Cerebellar cortex (tissue), 1 donor: ENCODE results near the gene PAEP.

Experiments
- DNase-seq: peaks from one replicate; pipeline ENCODE4 v3.0.0-alpha.2; 2015; ENCODE audit warnings: low spot score

PAEP gene

DNA sequence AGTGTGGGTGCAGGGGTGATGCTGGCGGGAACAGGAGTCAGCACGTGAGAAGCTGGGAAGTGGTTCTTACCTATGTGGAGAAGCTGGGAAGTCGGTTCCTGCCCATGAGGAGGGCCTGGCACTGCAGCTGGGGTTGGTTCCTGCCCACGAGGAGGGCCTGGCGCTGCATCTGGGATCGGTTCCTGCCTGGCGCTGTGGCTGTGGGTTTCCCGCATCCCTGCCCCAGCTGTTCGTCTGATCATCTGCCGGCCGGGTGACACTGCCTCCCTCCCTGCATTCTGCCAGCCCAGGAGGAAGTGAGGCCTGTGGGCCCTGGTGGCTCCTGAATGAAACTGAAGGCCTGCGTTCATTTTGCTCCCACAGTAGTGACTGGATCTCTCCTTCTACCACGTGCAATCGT lies 10.5 kb upstream of the PAEP start:
- no peak for DNase-seq

DNA sequence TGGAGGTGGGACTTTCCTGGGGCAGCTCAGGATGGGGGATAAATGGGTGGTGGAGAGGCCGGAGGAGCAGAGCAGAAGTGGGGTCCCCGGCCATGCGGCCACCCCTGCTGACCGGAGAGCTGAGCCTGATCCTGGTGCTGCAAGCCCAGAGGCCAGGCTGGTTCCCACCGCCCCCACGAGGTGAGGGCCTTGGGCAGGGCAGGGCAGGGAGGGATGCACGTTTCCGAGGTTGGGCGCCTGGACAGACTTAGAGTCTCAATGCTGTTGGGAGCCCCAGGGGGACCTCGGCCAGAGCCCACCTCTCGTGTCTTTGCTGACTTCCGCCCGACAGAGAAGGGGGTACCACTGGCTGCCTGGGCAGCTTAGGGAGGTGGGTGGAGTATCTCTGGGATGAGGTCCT lies 10.1 kb upstream of the PAEP start:
- no peak for DNase-seq

- DNase-seq: no peak
Observed at GRCh38 chr9:135552021-135552697, 9.4 kb upstream of the PAEP start.

DNA sequence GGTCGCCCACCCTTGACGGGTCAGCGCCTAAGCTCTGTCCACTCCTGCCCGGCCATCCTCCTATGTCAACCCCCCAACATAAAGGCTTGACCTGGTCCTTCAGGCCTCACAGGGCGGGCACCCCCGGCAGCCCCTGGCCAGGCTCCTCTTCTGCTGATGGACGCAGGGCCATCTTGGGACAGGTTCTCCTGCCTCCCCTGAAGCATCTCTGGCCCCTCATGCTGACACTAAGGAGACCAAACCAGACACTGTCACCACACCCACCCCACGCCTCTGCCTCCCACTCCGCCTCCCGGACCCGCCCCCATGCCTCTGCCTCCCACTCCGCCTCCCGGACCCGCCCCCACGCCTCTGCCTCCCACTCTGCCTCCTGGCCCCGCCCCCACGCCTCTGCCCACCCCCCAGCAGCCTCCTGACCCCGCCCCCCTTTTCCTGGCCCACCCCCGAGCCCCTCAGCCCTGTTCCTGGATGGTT lies 8.8 kb upstream of the PAEP start:
- DNase-seq: no peak

GRCh38 chr9:135554718-135555117 lies 6.8 kb upstream of the PAEP start:
- DNase-seq: no peak

DNA sequence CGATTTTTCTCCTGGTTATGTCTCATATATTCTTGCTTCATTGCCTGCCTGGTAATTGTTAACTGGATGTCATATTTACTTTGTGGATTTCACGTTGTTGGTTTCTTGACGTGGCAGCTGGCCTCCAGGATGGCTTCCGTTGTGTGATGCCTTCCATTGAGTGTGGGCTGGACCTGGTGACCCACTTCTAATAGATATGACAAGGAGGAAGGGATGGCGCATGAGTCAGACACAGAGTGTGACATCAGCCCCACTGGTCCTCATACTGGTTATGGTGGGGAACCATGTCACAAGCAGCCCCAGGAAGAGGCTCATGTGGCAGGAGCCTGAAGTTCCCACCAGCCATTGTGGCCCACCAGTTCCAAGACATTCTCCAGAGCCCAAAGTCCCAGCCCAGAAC lies 6.4 kb upstream of the PAEP start:
- DNase-seq: no peak

DNA sequence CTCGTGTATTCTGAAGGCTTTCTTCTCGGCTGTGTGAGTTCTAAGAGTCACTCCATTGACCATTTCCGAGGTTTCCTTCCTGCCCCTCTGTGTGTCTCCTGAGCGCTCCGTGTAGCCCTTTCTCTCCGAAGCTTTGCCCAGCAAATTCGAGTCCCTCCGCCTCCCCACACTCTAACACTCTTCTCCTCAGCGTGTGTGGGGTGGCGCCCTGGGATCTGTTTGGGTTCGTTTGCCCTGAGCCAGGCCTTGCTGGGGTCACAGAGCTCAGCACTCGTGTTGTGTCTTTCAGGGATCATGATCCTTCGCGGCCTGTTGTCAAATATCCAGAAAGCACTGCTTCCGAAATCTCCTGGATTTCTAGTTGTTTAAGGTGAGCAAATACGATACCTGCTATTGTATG lies 5.6 kb upstream of the PAEP start:
- DNase-seq: no peak

GRCh38 chr9:135559606-135560005 lies 1.9 kb upstream of the PAEP start:
- DNase-seq: no peak

DNA sequence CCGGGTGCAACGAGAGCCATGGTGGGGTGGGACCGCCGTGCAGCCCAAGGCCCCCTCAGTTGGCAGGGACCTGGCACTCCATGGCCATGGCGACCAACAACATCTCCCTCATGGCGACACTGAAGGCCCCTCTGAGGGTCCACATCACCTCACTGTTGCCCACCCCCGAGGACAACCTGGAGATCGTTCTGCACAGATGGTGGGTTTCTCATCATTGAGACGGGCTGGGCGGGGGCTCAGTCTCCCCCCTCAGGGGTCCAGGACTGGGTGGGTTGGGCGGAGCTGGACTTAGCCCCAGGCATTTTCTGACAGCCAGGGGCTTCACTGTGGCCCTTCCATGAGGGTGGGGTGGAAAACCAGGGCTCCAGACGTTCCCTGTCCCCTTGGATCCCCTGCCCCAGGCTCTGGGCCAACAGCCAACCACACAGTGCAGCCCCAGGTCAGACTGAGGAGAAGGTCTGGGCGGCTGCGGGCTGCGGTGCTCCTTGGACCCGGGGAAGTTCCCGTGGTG lies 734 bp downstream of the PAEP start:
- no peak for DNase-seq

GRCh38 chr9:135563039-135563476 lies 1.5 kb downstream of the PAEP start:
- no peak for DNase-seq

DNA sequence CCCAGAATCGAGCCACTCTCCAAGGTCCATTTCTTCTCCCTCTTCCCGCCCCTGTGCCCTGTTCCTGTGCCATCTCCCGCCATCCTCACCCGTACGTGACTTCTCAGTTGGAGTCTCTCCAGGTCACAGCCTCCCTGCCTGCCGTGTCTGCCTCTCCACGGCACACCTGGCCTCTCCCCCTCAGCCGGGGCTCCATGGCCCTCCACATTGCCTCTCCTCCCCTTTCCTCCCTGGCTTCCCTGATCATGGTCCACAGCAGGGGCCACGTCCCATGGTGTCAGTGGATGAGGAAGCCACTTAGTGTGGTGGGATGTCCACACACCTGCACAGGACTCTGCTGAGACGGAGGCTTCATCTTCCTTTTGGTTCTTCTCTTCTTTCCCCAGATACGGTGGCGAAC lies 2.3 kb downstream of the PAEP start:
- DNase-seq: no peak

GRCh38 chr9:135565141-135565628 lies 3.6 kb downstream of the PAEP start:
- no peak for DNase-seq

GRCh38 chr9:135565636-135566035 lies 4.1 kb downstream of the PAEP start:
- DNase-seq: no peak

GRCh38 chr9:135566552-135566951 lies 5.0 kb downstream of the PAEP start:
- DNase-seq: no peak

GRCh38 chr9:135567311-135567710 lies 5.8 kb downstream of the PAEP start:
- DNase-seq: no peak

DNA sequence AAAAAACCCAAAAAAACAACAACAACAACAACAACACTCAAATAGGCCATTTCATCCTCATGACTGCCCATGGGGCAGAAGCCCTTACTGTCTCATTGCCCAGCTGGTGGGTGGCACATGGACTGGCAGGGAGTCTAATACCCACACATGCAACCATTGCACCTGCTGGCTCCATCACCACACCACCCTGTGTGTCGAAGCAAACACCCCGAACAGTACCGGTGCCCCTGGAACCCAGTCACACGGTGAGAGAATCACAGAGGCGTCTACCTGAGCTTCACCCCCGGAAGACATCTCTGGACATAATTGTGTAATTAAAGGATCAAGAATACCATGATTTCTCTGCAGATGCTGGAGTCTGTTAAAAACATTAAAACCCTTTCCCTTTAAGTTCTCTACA lies 6.5 kb downstream of the PAEP start:
- DNase-seq: no peak

- DNase-seq: no peak
Observed at GRCh38 chr9:135570456-135570855, 8.9 kb downstream of the PAEP start.

DNA sequence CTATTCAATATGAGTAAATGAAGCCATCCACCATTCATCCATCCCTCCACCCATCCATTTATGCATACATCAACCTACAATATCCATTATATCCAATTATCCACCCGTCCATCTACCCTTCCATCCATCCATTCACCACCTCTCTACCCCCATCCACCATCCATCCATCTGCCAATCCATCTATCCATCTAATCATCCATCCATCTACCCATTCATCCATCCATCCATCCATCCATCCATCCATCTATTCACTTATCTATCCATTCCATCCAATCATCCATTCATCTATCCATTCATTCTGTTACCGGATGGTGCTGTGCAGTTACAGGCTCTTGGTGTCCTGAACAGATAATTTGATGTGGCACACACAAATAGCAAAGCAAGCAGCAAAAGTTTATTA lies 10.7 kb downstream of the PAEP start:
- no peak for DNase-seq

DNA sequence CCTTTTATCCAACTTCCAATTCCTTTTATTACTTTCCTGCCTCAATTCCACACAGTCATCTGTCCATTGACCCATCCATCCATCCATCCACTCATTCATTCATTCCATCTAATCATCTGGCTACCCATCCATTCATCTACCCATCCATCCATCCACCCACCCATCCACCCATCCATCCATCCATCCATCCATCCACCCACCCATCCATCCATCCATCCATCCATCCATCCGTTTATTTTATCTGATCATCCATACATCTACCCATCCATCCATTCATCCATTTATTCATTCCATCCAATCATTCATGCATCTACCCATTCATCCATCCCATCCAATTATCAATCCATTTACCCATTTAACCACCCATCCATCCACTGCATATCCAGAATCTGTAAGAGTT lies 11.6 kb downstream of the PAEP start:
- DNase-seq: no peak

- no peak for DNase-seq
Observed at GRCh38 chr9:135574331-135574730, 12.8 kb downstream of the PAEP start.

- DNase-seq: no peak
Observed at GRCh38 chr9:135574943-135575342, 13.4 kb downstream of the PAEP start.

GRCh38 chr9:135575995-135576631 lies 14.6 kb downstream of the PAEP start:
- DNase-seq: no peak

DNA sequence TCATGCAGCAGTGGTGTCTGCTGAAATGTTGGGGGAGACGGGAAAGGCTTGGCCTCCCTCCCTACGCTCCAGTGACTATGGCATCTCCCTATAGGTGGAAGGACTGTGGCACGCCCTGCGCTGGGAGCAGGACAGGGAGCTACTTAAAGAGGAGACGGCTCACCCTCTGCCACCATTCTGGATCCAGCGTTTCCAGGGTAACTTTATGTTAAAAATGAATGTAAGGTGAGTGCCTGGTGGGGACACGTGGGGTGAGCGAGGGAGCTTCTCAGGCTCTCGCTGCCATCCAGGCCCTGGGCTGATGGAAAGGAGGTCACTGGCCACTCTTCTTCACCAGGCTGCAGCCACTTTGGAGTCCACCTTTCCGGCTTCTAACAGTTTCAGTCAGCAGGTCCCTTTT lies 15.7 kb downstream of the PAEP start:
- DNase-seq: no peak

DNA sequence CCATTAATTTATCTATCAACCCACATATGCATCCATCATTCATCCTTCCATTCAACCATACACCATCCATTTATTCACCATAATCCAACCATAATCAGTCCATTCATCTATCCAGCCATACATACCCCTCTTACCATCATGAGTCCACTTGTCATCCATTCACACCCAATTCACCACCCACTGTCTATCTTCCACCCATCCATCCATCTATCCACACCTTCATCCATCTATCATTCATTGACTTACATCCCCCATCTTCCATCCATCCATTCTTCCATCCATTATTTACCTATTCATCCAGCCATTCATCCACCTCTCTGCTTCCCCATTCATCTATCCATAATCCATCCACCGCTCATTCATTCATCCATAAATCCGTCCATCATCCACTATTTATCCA lies 17.8 kb downstream of the PAEP start:
- no peak for DNase-seq
